Measurements from ENCODE around the gene ETV2. TPM values are rescaled to one million over a fixed set of nuclear protein-coding genes. Genes with fewer than 3 reads are reported as not detected.

The ETV2 gene
- total and polyA plus RNA-seq, 2 of the 4 experiments (the other 2 are of a cell fraction): 1.2 TPM; not detected in 1

- BruUV-seq (replicated peaks): no TSS peak
These were observed 33.9 kb upstream of the ETV2 start for GRCh38 chr19:35607661-35608060.

More at GRCh38 chr19:35607661-35608060, 33.9 kb upstream of the ETV2 start:
- Histone ChIP-seq H3K27ac (ENCODE audit: insufficient read depth, low read length) (no peak overlapping the region), H2BK5ac (ENCODE audit: low read depth, low read length, poor library complexity, severe bottlenecking) (no peak overlapping the region), H3K79me1 (ENCODE audit: low read depth in 1 of 2, low read length in 2 of 2) (peaks cover 0 to under 1% of the 10 kb centered on the region in 2 experiments; a peak in 1 of 4 replicates), H4K8ac (ENCODE audit: low read depth in 2 of 2, low read length in 2 of 2) (no peak overlapping the region), H3K14ac (replicated peaks; ENCODE audit: low read depth, low read length) (no peak overlapping the region), H4K5ac (ENCODE audit: low read depth, low read length) (no peak overlapping the region), H3K4me3 (ENCODE audit: insufficient read depth, low read depth, low read length) (no peak overlapping the region), H4K91ac (ENCODE audit: insufficient read depth, low read depth, low read length) (no peak overlapping the region), H3K27me3 (ENCODE audit: control insufficient read depth, insufficient read depth, low read length) (0 out of 2 replicates have a peak, but pooled peaks cover under 1% of the 10 kb centered on the region), H3K9me3 (ENCODE audit: control insufficient read depth, insufficient read depth, low read length) (peaks cover 6% of the 10 kb centered on the region), H3K9me1 (ENCODE audit: insufficient read depth, low read length) (peaks cover 7% of the 10 kb centered on the region; the same call in 1 of the 2 replicates), H3K9ac (ENCODE audit: low read depth, low read length) (no peak overlapping the region), H3K56ac (ENCODE audit: extremely low read depth, insufficient read depth, low read length) (no peak overlapping the region), H3K36me3 (ENCODE audit: control insufficient read depth, insufficient read depth, low read length) (no peaks in the 10 kb centered on the region), H2BK20ac (ENCODE audit: low read depth, low read length) (no peak overlapping the region), H3K4ac (ENCODE audit: low read depth, low read length) (no peak overlapping the region), H2AK9ac (replicated peaks; ENCODE audit: low read depth, low read length, poor library complexity) (no peak overlapping the region), H2AFZ (replicated peaks; ENCODE audit: low read length, poor library complexity) (no peak overlapping the region), H4K20me1 (ENCODE audit: insufficient read depth, low read length) (no peaks in the 10 kb centered on the region), H2AK5ac (ENCODE audit: low read depth, low read length) (no peak overlapping the region), H2BK120ac (ENCODE audit: low read depth, low read length) (no peak overlapping the region), H3K4me1 (ENCODE audit: control insufficient read depth, insufficient read depth, low read length) (no peaks in the 10 kb centered on the region), H2BK15ac (ENCODE audit: low read depth, low read length) (no peak overlapping the region), H3K18ac (ENCODE audit: low read depth, low read length) (no peak overlapping the region), H3K4me2 (ENCODE audit: low read depth, low read length) (no peak overlapping the region), H3K23ac (ENCODE audit: low read depth, low read length) (no peak overlapping the region)
- ChIA-PET POLR2A (ENCODE audit: unreplicated experiment) (no interaction called here), CTCF (no interaction called here)
- no peak for DNase-seq
- no peak for ATAC-seq (ENCODE audit: low read depth)
- in situ Hi-C loops (cut with MboI; ENCODE audit: low sequenced_read_pairs): no loop called here
- no peak for TF ChIP-seq MAZ (IDR thresholded peaks at IDR 0.05; ENCODE audit: borderline replicate concordance, low read depth, low read length)
- TF ChIP-seq RCOR1 (IDR thresholded peaks at IDR 0.05; ENCODE audit: insufficient replicate concordance, low read length): no peak
- TF ChIP-seq SMC3 (IDR thresholded peaks at IDR 0.05; ENCODE audit: low read depth, low read length): no peak
- no peak for TF ChIP-seq MAFK (IDR thresholded peaks at IDR 0.05; ENCODE audit: low read depth, low read length)
- TF ChIP-seq CHD1 (IDR thresholded peaks at IDR 0.05; ENCODE audit: low read depth, low read length): no peak
- intact Hi-C loops (cut with micrococcal nuclease): no loop called here
- dilution Hi-C loops (cut with HindIII; ENCODE audit: low sequenced_read_pairs, unreplicated experiment): no loop called here
- WGBS, 2 experiments (ENCODE audit: extremely low coverage in 2 of 2, insufficient read length in 1 of 2): no CpG with 5 or more reads among the region's 3 CpGs
